K562 treated with DMSO at 1 percent for 4 hours (cell line): ENCODE measurements around the gene MT1E. TPM values are rescaled to one million over a fixed set of nuclear protein-coding genes. Genes with fewer than 3 reads are reported as not detected.

Source experiments
- total RNA-seq: library from RNA; unstranded; fragments of 300-600 nt; gene quantifications from 2 replicates; pipeline ENCODE4 v1.2.3, GENCODE V29; 2022; ENCODE audit not compliant: insufficient read depth

Gene MT1E
- not detected in 2 replicates for total RNA-seq

DNA sequence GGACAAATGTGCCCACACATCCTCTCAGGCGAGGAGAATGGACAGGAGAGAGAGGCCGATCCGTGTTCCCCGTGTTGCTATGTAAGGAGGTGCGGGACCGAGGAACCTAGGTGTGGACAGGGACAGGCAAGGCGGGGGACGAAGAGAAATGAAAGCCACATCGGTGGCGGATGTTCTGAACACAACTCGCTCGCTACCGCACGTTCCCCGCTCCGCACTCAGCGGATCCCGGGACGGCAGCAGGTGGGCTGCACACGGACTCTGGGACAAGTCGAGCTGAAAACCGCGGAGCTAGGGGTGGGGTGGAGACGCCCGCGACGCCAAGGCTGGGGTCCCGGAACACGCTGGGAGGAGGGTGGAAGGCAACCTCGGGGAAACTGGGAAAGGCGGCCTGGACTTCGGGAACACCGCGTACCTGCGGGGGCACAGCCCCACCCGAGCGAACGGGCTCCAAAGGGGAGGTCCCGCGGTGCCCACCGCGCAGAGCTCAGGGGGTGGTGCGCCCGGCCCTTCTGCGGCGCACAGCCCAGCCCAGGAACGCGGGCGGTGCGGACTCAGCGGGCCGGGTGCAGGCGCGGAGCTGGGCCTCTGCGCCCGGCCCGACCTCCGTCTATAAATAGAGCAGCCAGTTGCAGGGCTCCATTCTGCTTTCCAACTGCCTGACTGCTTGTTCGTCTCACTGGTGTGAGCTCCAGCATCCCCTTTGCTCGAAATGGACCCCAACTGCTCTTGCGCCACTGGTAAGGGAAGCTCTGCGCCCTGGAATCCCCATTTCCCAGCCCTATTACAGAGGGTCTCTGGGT is at the start of gene MT1E:
MT1E (plus strand) TSS at position 642 of the 803 bp plus-strand sequence; CDS start at position 713, 71 bp downstream.

GRCh38 chr16:56589141-56590039 is 36.2 kb upstream of the MT1E start, which contains the start of gene MT3:
TSS of gene MT3 (plus strand) at chr16:56589528. CDS start at chr16:56589591, 63 bp downstream.

GRCh38 chr16:56608043-56608875 is 17.3 kb upstream of the MT1E start, which contains the start of gene MT2A:
TSS of gene MT2A (plus strand) at chr16:56608584. CDS start at chr16:56608656, 72 bp downstream.

GRCh38 chr16:56632156-56632847 is 6.7 kb downstream of the MT1E start, which contains the start of gene MT1M:
TSS of gene MT1M (plus strand) at chr16:56632659. CDS start at chr16:56632732, 73 bp downstream.

DNA sequence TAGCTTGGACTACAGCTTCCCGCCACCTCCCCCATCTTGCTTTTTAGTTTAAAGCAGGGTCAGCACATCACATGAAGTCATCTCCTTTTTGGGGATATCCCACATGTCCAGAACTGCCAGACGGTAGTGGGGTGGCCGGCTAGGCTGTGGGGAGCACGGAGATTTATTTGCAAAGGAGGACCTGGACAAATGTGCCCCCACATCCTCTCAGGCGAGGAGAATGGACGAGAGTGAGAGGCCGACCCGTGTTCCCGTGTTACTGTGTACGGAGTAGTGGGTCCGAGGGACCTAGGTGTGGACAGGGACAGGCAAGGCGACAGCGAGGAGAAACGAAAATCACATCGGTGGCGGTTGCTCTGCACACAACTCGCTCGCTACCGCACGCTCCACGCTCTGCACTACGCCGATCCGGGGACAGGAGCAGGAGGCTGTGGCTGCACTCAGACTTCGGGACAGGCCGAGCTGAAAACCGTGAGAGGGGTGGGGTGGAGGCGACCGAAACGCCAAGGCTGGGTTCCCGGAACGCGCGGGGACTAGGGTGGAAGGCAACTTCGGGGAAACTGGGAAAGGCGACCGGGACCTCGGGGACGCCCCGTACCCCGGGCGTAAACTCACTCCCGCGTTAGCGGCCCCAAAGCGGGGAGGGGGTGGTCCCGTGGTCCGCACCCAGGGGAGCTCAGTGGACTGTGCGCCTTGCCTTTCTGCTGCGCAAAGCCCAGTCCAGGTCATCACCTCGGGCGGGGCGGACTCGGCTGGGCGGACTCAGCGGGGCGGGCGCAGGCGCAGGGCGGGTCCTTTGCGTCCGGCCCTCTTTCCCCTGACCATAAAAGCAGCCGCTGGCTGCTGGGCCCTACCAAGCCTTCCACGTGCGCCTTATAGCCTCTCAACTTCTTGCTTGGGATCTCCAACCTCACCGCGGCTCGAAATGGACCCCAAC is 12.5 kb downstream of the MT1E start, which contains the start of gene MT1A:
MT1A (plus strand) TSS at position 853 of the 937 bp plus-strand sequence; CDS start at position 926, 73 bp downstream.

DNA sequence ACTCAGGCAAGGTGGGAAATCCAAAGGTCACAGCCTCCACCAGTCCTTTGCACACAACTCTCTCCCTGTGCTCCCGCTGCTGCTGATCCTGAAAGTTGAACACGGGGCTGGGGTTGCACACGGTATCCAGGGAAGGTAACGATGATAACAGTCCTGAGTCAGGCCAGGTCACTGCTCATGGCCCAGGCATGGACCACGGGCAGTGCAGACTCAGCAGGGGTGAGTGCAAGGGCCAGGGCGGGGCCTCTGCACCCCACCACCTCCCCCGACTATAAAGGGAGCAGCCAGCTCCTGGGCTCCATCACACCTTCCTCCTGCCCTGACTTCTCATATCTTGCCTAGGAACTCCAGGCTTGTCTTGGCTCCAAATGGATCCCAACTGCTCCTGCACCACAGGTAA is 26.0 kb downstream of the MT1E start, which contains the start of gene MT1B:
MT1B (plus strand) TSS at position 301 of the 400 bp plus-strand sequence; CDS start at position 369, 68 bp downstream.

DNA sequence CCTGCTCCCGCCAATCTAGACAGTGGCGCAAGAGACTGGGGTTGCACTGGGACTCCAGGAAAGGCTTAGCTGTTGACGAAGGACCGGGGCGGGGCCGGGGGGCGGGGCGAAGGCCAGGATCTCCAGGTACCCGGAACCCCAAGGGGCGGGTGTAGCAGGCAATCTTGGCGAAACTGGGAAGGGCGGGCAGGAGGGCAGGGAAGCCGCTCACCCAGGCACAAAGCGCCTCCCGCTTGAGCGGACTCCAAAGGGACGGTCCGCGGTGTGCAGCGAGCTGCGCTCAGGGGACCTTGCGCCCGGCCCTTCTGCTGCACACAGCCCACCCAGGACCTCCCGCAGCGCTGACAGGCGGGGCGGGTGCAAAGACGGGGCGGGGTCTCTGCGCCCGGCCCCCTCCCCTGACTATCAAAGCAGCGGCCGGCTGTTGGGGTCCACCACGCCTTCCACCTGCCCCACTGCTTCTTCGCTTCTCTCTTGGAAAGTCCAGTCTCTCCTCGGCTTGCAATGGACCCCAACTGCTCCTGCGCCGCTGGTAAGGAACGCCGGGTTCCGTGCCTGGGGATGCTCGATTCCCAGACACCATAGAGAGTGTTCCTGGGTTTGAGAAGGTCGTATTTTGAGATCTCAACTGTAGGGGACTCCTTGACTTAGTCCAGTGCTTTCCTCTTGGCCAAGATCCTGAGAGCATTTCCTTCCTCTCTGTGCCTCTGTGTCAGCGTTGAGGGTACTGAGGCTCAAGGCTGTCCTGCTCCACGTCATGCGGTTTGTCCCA is 32.2 kb downstream of the MT1E start, which contains the start of gene MT1F:
MT1F (plus strand) TSS at position 405 of the 772 bp plus-strand sequence; CDS start at position 505, 100 bp downstream.

DNA sequence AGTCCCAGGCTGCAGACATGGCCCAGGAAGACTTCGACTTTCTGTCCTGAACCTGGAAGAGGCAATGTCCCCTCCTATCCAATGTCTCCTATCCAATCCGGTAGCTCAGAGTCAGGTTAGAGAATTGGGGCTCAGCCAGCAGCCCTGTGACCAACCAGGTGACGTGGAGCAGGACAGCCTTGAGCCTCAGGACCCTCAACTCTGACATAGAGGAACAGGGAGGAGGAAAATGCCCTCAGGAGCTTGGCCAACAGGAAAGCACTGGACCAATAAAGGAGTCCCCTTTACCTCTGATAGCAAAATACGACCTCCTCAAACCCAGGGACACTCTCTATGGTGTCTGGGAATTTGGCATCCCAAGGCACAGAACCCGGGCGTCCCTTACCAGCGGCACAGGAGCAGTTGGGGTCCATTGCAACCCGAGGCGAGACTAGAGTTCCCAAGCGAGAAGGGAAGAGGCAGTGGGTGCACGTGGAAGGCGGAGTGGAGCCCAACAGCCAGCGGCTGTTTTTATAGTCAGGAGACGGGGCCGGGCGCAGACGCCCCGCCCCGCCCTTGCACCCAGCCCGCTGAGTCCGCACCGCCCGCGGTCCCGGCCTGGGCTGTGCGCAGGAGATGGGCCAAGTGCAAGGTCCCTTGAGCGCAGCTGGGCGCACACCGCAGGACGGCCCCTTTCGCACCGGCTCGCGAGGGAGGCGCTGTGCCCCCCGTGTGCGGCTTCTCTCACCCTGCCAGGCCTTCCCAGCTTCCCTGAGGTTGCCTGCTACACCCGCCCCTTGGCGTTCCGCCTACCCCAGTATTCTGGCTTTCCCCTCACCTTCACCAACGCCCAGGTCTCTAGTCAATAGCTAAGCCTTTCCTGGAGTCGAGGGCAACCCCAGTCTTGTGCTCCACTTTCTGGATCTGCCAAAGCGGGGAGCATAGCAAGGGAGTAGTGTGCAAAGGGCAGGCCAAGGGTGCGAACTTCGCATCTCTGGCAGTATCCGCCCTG is 42.3 kb downstream of the MT1E start, which contains the start of gene MT1G:
MT1G (minus strand) TSS at position 485 of the 991 bp plus-strand sequence; CDS start at position 413, 72 bp downstream.

GRCh38 chr16:56669005-56669839 is 43.6 kb downstream of the MT1E start, which contains the start of gene MT1H:
TSS of gene MT1H (plus strand) at chr16:56669814. CDS start at chr16:56669885, 71 bp downstream.

Other genes with a start within 250 kb of the MT1E start
- gene AMFR, start 200.2 kb upstream of the MT1E start, total RNA-seq: 106 and 107 TPM in 2 replicates
- gene NUDT21, start 174.4 kb upstream of the MT1E start, total RNA-seq: 39.5 and 63.7 TPM in 2 replicates
- 23.1 and 26.9 TPM in 2 replicates for gene OGFOD1, start 174.2 kb upstream of the MT1E start, total RNA-seq
- gene BBS2, start 105.8 kb upstream of the MT1E start, total RNA-seq: 12.4 and 21.7 TPM in 2 replicates
- gene MT4, start 60.7 kb upstream of the MT1E start, total RNA-seq: not detected in 2 replicates
- gene MT3, start 36.3 kb upstream of the MT1E start, total RNA-seq: not detected in 2 replicates
- gene MT2A, start 17.2 kb upstream of the MT1E start, total RNA-seq: 10.0 and 23.8 TPM in 2 replicates
- not detected in 2 replicates for gene MT1M, start 6.9 kb downstream of the MT1E start, total RNA-seq
- not detected in 2 replicates for gene MT1A, start 12.9 kb downstream of the MT1E start, total RNA-seq
- gene MT1B, start 26.1 kb downstream of the MT1E start, total RNA-seq: not detected in 2 replicates
- gene MT1F, start 32.2 kb downstream of the MT1E start, total RNA-seq: not detected in 2 replicates
- gene MT1G, start 42.3 kb downstream of the MT1E start, total RNA-seq: not detected in 2 replicates
- not detected in 2 replicates for gene MT1H, start 44.0 kb downstream of the MT1E start, total RNA-seq
- gene MT1X, start 56.7 kb downstream of the MT1E start, total RNA-seq: 12.9 TPM in 1 of 2 replicates, not detected in the other
- 55.8 and 61.2 TPM in 2 replicates for gene NUP93, start 104.3 kb downstream of the MT1E start, total RNA-seq
- gene SLC12A3, start 239.4 kb downstream of the MT1E start, total RNA-seq: not detected in 2 replicates